Chondrocyte (in vitro differentiated cells): ENCODE measurements around the gene C2orf42. TPM values are rescaled to one million over a fixed set of nuclear protein-coding genes. Genes with fewer than 3 reads are reported as not detected.
"Not testable (repeated sequence)": the region's sequence is repeated elsewhere in the genome, so short reads cannot be mapped to it uniquely, and the experiment has no call there.

ENCODE experiments used
- DNase-seq: peaks from one replicate; pipeline ENCODE4 v3.0.0; 2021; ENCODE audit warnings: mixed read lengths, low spot score
- H3K27ac Mint-ChIP-seq: one replicate; pipeline ENCODE4 v1.8.0; 2021; ENCODE audit warnings: mild to moderate bottlenecking, moderate library complexity, mixed read lengths; ENCODE audit not compliant: unreplicated experiment
- H3K27me3 Mint-ChIP-seq: 2 replicates; pipeline ENCODE4 v1.8.0; 2021; ENCODE audit warnings: low read depth, mixed read lengths
- H3K36me3 Mint-ChIP-seq: 2 replicates; pipeline ENCODE4 v1.8.0; 2021; ENCODE audit warnings: low read depth, mixed read lengths
- H3K4me1 Mint-ChIP-seq: 2 replicates; pipeline ENCODE4 v1.8.0; 2021; ENCODE audit warnings: low read depth, mild to moderate bottlenecking, mixed read lengths
- H3K4me3 Mint-ChIP-seq: one replicate; pipeline ENCODE4 v1.8.0; 2021; ENCODE audit warnings: mild to moderate bottlenecking, moderate library complexity, mixed read lengths; ENCODE audit not compliant: unreplicated experiment
- H3K9me3 Mint-ChIP-seq: 2 replicates; pipeline ENCODE4 v1.8.0; 2021; ENCODE audit warnings: low read depth, mixed read lengths
- long read RNA-seq: library from polyadenylated mRNA; stranded (forward); transcript quantifications from one replicate; pipeline ENCODE4 v2.0.0, GENCODE V29; 2021
- total RNA-seq: library from RNA; stranded (reverse); gene quantifications from 3 replicates; pipeline ENCODE4 v1.2.1, GENCODE V29; 2021
- TF ChIP-seq, protein P1 (sequence below): fragments of 200-600 bp; sonication (generic); IDR thresholded peaks from 2 replicates; pipeline ENCODE4 v1.5.0; 2021; ENCODE audit warnings: antibody characterized with exemption, mild to moderate bottlenecking, moderate library complexity

C2orf42 gene
- total RNA-seq, result 14.3 to 24.8 TPM (median 14.7 TPM) in 3 replicates
- long read RNA-seq, transcript C2orf42-201 (10 exons, 2,581 nt), result major isoform, 7 of 19 reads
- long read RNA-seq, partial matches to known transcripts, result 1 of 19 reads
- long read RNA-seq, other reads (novel, unspliced or antisense), result 11 of 19 reads

DNA sequence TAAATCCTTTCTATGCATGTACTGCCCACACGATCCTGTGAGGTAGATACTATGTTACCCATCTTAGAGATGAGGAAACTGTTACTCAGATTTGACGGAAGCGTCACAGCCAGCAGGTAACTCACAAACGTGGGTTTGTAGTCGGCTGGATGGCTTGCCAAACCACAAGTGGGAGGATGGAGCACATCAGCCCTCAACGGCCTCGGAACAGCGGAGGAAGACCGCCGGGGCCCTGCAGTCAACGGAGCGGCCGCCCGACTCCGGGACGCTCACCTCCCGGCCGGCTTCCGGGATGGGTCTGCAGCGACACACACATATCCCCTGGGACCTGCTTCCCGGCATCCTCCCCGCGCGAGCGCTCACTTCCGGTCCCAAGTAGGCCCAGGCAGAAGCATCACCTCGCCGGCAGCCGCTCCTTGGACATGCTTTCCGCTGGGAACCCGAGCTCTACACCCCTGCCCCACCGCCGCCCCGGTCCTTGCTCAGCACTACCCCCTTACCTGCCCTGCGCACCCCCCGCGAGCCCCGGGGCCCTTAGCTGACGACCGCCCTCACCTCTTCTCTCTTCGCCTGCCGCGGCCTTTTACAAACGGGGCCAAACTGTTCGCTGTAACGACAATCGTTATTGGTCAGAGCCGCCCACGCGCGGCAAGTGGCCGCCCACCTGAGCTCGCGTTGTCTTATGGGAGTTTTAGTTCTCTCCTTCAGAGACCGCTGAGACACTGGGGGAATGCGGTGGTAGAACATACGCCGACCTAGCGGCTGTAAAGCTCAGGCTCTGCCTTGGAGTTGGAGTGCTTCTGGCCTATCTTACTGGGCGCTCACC, at the start of gene C2orf42:
Gene C2orf42, minus strand, starts transcription at position 602 of the 826 bp plus-strand sequence. CDS start 9,034 bp downstream, outside the sequence.
- TF ChIP-seq, protein P1, sequence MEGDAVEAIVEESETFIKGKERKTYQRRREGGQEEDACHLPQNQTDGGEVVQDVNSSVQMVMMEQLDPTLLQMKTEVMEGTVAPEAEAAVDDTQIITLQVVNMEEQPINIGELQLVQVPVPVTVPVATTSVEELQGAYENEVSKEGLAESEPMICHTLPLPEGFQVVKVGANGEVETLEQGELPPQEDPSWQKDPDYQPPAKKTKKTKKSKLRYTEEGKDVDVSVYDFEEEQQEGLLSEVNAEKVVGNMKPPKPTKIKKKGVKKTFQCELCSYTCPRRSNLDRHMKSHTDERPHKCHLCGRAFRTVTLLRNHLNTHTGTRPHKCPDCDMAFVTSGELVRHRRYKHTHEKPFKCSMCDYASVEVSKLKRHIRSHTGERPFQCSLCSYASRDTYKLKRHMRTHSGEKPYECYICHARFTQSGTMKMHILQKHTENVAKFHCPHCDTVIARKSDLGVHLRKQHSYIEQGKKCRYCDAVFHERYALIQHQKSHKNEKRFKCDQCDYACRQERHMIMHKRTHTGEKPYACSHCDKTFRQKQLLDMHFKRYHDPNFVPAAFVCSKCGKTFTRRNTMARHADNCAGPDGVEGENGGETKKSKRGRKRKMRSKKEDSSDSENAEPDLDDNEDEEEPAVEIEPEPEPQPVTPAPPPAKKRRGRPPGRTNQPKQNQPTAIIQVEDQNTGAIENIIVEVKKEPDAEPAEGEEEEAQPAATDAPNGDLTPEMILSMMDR, result peak; percentile 48
- peak; percentile 98 for DNase-seq
- Mint-ChIP-seq H3K27me3 (no peaks in the 10 kb centered on the region), H3K4me1 (peaks cover 21% of the 10 kb centered on the region), H3K36me3 (no peaks in the 10 kb centered on the region), H3K27ac (peak within 1 kb of the TSS; percentile 99), H3K9me3 (no peaks in the 10 kb centered on the region), H3K4me3 (peak within 1 kb of the TSS; percentile 90)

DNA sequence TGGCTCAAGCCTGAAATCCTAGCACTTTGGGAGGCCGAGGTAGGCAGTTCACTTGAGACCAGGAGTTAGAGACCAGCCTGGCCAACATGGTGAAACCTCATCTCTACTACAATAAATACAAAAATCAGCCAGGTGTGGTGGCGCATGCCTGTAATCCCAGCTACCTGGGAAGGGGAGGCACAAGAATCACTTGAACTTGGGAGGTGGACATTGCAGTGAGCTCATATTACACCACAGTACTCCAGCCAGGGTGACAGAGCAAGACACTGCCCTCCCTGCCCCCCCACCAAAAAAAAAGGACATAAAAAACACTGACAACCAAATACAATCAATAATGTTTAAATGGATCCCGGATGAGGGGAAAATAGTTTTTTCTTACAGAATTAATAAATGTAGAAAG, 49.8 kb upstream of the C2orf42 start:
- TF ChIP-seq, protein P1, result no peak

DNA sequence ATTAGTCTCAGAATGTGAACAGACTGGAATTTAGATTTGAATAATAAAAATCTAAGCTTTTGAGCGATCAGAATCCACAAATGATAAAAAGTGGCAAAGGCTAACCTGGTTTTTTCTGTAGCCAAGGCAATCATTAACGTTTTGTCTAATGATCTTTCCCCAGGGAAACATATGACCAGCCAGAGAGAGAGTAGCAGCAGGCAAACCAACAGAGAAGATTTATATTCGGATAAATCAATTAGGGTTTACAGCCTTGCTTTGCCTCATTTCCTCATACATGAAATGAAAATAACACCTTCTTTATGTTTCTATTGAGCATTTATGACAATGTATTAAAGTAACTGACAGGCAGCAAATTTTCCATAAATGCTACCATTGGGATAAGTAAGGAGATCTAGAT, 43.1 kb upstream of the C2orf42 start:
- Mint-ChIP-seq H3K27ac (no peak overlapping the region), H3K27me3 (no peaks in the 10 kb centered on the region), H3K9me3 (no peaks in the 10 kb centered on the region), H3K36me3 (peaks cover 20% of the 10 kb centered on the region), H3K4me3 (no peak overlapping the region), H3K4me1 (no peaks in the 10 kb centered on the region)
- no peak for DNase-seq
- TF ChIP-seq, protein P1, result no peak

More for the DNA sequence above, 49.8 kb upstream of the C2orf42 start:
- H3K27ac Mint-ChIP-seq, result peak overlapping the region; percentile 49
- no peak for DNase-seq
- no peaks in the 10 kb centered on the region for H3K27me3 Mint-ChIP-seq
- no peaks in the 10 kb centered on the region for H3K9me3 Mint-ChIP-seq
- no peak overlapping the region for H3K4me3 Mint-ChIP-seq
- H3K36me3 Mint-ChIP-seq, result peaks cover 6% of the 10 kb centered on the region
- H3K4me1 Mint-ChIP-seq, result peaks cover 48% of the 10 kb centered on the region

DNA sequence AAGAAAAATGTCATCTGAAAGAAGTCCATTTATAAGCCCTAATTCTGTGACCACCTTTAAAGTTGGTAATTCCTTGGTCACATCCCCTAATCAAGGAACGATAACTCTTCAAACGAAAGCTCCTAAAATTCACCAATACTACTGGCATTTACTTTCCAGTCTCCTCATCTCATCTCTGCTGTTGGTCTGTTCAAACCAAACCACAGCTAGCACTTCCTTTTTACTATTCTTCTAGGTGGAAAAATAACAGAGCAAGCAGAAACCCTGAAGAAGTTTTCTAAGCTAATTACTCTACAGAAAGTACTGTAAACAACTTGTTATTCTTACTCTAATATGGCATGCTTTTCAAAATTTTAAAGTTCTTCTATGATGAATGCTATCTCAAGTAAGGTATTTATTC, 36.0 kb upstream of the C2orf42 start:
- DNase-seq, result no peak
- Mint-ChIP-seq H3K4me3 (no peak overlapping the region), H3K9me3 (no peaks in the 10 kb centered on the region), H3K27me3 (no peaks in the 10 kb centered on the region), H3K27ac (peak overlapping the region; percentile 45), H3K36me3 (peaks cover 33% of the 10 kb centered on the region), H3K4me1 (no peaks in the 10 kb centered on the region)
- TF ChIP-seq, protein P1, result no peak

DNA sequence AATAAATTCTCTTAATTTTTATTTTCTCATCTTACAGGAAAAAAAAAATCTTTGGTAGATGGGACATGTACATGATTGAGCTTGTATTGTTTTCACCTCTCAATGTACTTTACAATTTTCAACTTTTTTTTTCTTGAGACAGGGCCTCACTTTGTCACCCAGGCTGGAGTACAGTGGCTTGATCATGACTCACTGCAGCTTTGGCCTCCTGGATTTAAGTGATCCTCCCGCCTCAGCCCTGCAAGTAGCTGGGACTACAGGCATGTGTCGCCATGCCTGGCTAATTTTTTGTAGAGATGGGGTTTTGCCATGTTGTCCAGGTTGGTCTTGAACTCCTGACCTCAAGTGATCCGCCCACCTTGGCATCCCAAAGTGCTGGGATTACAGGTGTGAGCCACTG, 32.5 kb upstream of the C2orf42 start:
- H3K36me3 Mint-ChIP-seq, result peaks cover 34% of the 10 kb centered on the region
- not testable (repeated sequence) for H3K4me3 Mint-ChIP-seq, H3K4me1 Mint-ChIP-seq, DNase-seq, H3K27me3 Mint-ChIP-seq, H3K9me3 Mint-ChIP-seq, H3K27ac Mint-ChIP-seq
